Left ventricle myocardium inferior (tissue), 1 donor: ENCODE measurements around the gene SLC22A3. TPM values are rescaled to one million over a fixed set of nuclear protein-coding genes. Genes with fewer than 3 reads are reported as not detected.
A peak's percentile ranks its signal among the peaks of the same experiment; 100 is the strongest.

Experiments used
- DNase-seq: peaks from one replicate; pipeline ENCODE4 v3.0.0-alpha.2; 2020
- H3K27ac ChIP-seq: fragments of 200-600 bp; replicated peaks from 2 replicates; pipeline ENCODE4 v1.8.0; 2021
- H3K27me3 ChIP-seq: fragments of 200-600 bp; 2 replicates; pipeline ENCODE4 v1.8.0; 2021; ENCODE audit warnings: low read depth
- H3K36me3 ChIP-seq: fragments of 200-600 bp; 2 replicates; pipeline ENCODE4 v1.8.0; 2021
- H3K4me1 ChIP-seq: fragments of 200-600 bp; 2 replicates; pipeline ENCODE4 v1.8.0; 2021
- H3K4me3 ChIP-seq: fragments of 200-600 bp; 2 replicates; pipeline ENCODE4 v1.8.0; 2021; ENCODE audit warnings: mild to moderate bottlenecking, moderate library complexity
- H3K9me3 ChIP-seq: fragments of 200-600 bp; replicated peaks from 2 replicates; pipeline ENCODE4 v1.8.0; 2021
- CTCF ChIP-seq: fragments of 200-600 bp; IDR thresholded peaks from 2 replicates; pipeline ENCODE4 v1.8.0; 2021; ENCODE audit warnings: antibody characterized with exemption, mild to moderate bottlenecking, borderline replicate concordance
- intact Hi-C: fragments of 100-400 bp; cut with micrococcal nuclease; formaldehyde crosslinking; loops from one replicate; pipeline ENCODE4 v1.11.0; 2022
- total RNA-seq: library from RNA; stranded (reverse); fragmentation: NEBNext Ultra II Directional; extraction: Animal tissue kit (Norgen Biotek cat#: 25700); gene quantifications from one replicate; pipeline ENCODE4 v1.2.1, GENCODE V29; 2021
- donor health status: DM: no; HTN: yes; CAD: no; lungs with severe emphysema.

Gene SLC22A3
- total RNA-seq, 1 donor from 2014 or later = 1.0 TPM

DNA sequence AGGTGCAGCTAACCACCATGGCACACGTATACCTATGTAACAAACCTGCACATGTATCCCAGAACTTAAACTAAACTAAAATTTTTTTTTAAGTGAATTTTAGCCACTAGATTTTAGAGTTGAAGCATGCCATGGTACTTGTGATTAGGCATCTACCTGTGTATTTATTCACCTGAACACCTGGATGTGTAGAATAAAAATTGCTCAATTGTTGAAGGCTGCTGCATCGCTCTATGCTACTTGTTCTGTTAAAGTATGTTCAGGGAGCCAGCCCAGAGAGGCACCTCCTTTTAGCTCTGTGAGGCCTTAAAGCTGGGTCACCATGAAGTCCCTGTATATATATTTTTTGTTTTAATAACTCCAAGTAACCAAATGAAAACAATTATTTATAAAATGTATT is 28.3 kb downstream of the SLC22A3 start:
- Histone ChIP-seq H3K4me3 (no peak overlapping the region), H3K4me1 (no peaks in the 10 kb centered on the region), H3K9me3 (peaks cover 5% of the 10 kb centered on the region), H3K36me3 (no peaks in the 10 kb centered on the region), H3K27ac (no peak overlapping the region), H3K27me3 (peaks cover 8% of the 10 kb centered on the region)
- intact Hi-C loops = no loop called here
- TF ChIP-seq CTCF = no peak
- no peak for DNase-seq

GRCh38 chr6:160378218-160378617 is 30.0 kb downstream of the SLC22A3 start:
- DNase-seq = no peak
- Histone ChIP-seq H3K4me3 (no peak overlapping the region), H3K36me3 (no peaks in the 10 kb centered on the region), H3K27me3 (peaks cover 8% of the 10 kb centered on the region), H3K9me3 (peaks cover 13% of the 10 kb centered on the region), H3K27ac (no peak overlapping the region), H3K4me1 (no peaks in the 10 kb centered on the region)
- intact Hi-C loops = no loop called here
- TF ChIP-seq CTCF = no peak

DNA sequence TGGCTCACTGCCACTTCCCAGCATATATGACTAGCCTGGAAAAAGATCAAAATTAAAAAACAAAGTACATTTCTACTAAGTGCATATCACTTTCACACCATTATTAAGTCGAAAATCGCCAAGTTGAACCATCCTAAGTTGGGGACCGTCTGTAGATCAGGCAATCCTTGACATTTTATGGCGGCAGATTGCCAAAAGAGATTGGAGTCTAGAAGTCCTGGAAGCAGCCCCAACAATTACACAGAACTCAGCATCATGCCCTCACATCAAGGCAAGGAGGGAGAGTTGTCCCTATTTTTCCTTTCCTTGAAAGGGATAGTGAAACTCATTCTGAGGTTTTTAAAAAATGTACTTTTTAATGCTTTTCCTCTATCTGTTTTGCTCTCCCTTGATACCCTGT is 30.7 kb downstream of the SLC22A3 start:
- Histone ChIP-seq H3K27ac (no peak overlapping the region), H3K4me3 (no peak overlapping the region), H3K9me3 (peaks cover 15% of the 10 kb centered on the region), H3K4me1 (no peaks in the 10 kb centered on the region), H3K27me3 (peaks cover 8% of the 10 kb centered on the region), H3K36me3 (no peaks in the 10 kb centered on the region)
- DNase-seq = no peak
- no peak for TF ChIP-seq CTCF
- intact Hi-C loops = no loop called here

- Histone ChIP-seq H3K4me3 (no peak overlapping the region), H3K9me3 (peaks cover 15% of the 10 kb centered on the region), H3K36me3 (no peaks in the 10 kb centered on the region), H3K4me1 (no peaks in the 10 kb centered on the region), H3K27ac (no peak overlapping the region), H3K27me3 (peaks cover 7% of the 10 kb centered on the region)
- no peak for DNase-seq
- intact Hi-C loops = no loop called here
- TF ChIP-seq CTCF = no peak
Observed at GRCh38 chr6:160379466-160379865, 31.3 kb downstream of the SLC22A3 start.

- DNase-seq = no peak
- Histone ChIP-seq H3K4me3 (no peak overlapping the region), H3K27ac (no peak overlapping the region), H3K36me3 (no peaks in the 10 kb centered on the region), H3K4me1 (no peaks in the 10 kb centered on the region), H3K27me3 (peaks cover 4% of the 10 kb centered on the region), H3K9me3 (peaks cover 15% of the 10 kb centered on the region)
- no peak for TF ChIP-seq CTCF
- intact Hi-C loops = no loop called here
Observed at GRCh38 chr6:160382946-160383345, 34.8 kb downstream of the SLC22A3 start.

DNA sequence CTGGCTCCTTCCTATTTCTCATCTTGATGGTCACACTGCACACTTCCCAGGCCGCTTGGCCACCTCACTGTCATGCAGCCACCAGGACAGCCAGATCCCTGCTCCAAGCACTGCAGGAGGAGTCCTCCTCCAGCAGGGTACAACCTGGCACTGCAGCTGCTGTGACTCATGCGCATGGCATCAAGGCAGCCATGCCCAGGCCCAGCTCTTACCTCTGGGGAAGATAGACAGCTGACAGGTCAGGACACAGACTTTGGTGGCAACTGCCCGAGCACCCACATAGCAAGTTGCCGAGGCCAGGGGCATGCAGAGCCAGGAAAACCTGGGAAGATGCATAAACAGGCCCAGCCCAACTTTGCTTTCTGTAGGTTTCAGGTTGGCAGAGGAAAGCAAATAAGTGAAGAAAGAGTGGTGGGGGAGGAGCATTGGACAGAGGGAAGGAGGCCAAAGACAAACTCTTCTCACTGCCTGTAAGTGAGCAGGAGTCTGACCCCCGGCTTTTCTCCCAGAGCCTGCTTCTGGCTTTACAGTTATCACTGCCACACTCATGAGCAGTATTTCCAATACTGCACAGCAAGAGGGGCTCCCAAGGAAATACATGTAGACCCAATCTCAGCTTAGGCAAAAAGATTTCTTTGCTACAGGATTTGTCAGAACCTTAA is 38.8 kb downstream of the SLC22A3 start:
- peak; percentile 31 for DNase-seq
- Histone ChIP-seq H3K9me3 (peaks cover 14% of the 10 kb centered on the region), H3K4me3 (no peak overlapping the region), H3K27ac (no peak overlapping the region), H3K36me3 (no peaks in the 10 kb centered on the region), H3K27me3 (peaks cover 4% of the 10 kb centered on the region), H3K4me1 (no peaks in the 10 kb centered on the region)
- peak; percentile 42 for TF ChIP-seq CTCF
- intact Hi-C loops = no loop called here
